Measurements from ENCODE around the gene MRPL4.

DNA sequence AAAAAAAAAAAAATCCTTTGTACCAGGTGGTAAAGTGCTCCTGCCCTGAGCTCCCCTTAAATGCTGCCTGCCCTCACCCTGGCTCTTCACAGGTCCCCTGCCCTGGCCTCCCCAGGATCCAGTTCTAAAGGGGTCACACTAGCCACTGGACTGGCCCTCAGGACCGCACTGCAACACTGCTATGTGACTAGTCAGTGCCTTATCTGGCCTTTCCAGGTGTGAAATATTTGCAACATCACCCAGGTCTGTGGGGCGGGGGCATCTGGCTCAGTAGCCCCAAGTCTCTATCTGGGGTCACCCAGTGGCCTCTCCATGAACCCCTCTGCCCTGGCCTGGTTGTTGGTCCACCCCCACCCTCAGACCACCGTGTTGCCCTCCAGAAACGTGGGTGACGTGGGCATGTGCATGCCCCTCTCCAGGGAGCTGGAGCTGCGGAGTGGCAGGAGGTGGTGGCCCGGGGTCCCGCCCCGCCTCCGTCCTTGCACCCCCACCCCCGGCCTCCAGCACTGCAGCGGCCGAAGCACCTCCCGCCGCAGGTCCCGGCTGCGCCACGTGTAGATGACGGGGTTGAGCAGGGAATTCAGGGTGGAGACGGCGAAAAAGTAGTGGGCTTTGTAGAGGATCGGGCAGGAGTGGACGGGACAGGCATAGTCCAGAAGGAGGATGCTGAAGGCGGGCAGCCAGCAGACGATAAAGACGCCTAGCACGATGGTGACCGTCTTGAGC is 28.4 kb upstream of the MRPL4 start:
- TF ChIP-seq, protein P1, sequence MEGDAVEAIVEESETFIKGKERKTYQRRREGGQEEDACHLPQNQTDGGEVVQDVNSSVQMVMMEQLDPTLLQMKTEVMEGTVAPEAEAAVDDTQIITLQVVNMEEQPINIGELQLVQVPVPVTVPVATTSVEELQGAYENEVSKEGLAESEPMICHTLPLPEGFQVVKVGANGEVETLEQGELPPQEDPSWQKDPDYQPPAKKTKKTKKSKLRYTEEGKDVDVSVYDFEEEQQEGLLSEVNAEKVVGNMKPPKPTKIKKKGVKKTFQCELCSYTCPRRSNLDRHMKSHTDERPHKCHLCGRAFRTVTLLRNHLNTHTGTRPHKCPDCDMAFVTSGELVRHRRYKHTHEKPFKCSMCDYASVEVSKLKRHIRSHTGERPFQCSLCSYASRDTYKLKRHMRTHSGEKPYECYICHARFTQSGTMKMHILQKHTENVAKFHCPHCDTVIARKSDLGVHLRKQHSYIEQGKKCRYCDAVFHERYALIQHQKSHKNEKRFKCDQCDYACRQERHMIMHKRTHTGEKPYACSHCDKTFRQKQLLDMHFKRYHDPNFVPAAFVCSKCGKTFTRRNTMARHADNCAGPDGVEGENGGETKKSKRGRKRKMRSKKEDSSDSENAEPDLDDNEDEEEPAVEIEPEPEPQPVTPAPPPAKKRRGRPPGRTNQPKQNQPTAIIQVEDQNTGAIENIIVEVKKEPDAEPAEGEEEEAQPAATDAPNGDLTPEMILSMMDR (conservative IDR thresholded peaks at IDR 0.05; ENCODE audit: low read depth, low read length) = no peak
- no peak for TF ChIP-seq EZH2 (IDR thresholded peaks at IDR 0.05; ENCODE audit: borderline replicate concordance, low read depth, low read length, poor library complexity, severe bottlenecking)

Measured in A673 (cell line).